CD8-positive, alpha-beta memory T cell (primary cell): Measurements from ENCODE around the gene FAM219A. TPM values are rescaled to one million over a fixed set of nuclear protein-coding genes. Genes with fewer than 3 reads are reported as not detected.

Experiments
- CTCF ChIA-PET: fragments of 350-600 bp; sonication (Branson Sonifier 250); formaldehyde crosslinking; loops from one replicate; lab custom pipeline; 2021; ENCODE audit warnings: antibody characterized with exemption; lab: Charles Lee
- POLR2A ChIA-PET: fragments of 350-600 bp; sonication (Branson Sonifier 250); formaldehyde crosslinking; loops from one replicate; lab custom pipeline; 2021; ENCODE audit warnings: antibody characterized with exemption; lab: Charles Lee
- DNase-seq, 5 donors: peaks; one replicate each; pipeline versions ENCODE4 v3.0.0 to v3.0.0-alpha.2; 2020 to 2022; ENCODE audit warnings: mixed read lengths in 1 of 5
- H3K27ac ChIP-seq: one replicate; pipeline ENCODE4 v1.7.0; 2013; ENCODE audit warnings: low read depth, mild to moderate bottlenecking, low read length, moderate library complexity
- H3K27me3 ChIP-seq: 2 replicates; pipeline ENCODE4 v1.7.0; 2013; ENCODE audit warnings: low read length, mild to moderate bottlenecking; ENCODE audit not compliant: insufficient read depth, poor library complexity, severe bottlenecking
- H3K36me3 ChIP-seq: 2 replicates; pipeline ENCODE4 v1.7.0; 2013; ENCODE audit warnings: mild to moderate bottlenecking, low read length, moderate library complexity; ENCODE audit not compliant: insufficient read depth
- H3K4me1 ChIP-seq: 2 replicates; pipeline ENCODE4 v1.7.0; 2013; ENCODE audit warnings: mild to moderate bottlenecking, low read length, moderate library complexity; ENCODE audit not compliant: insufficient read depth
- H3K4me3 ChIP-seq: 2 replicates; pipeline ENCODE4 v1.7.0; 2013; ENCODE audit warnings: mild to moderate bottlenecking, low read length
- H3K9me3 ChIP-seq: 2 replicates; pipeline ENCODE4 v1.7.0; 2013; ENCODE audit warnings: mild to moderate bottlenecking, low read length
- H3K27ac Mint-ChIP-seq, 8 donors: one replicate each; pipeline ENCODE4 v1.8.0; 2020 to 2021; ENCODE audit warnings: mixed read lengths in 8 of 8, mild to moderate bottlenecking in 6 of 8, inconsistent platforms in 3 of 8, moderate library complexity in 3 of 8
- H3K27me3 Mint-ChIP-seq, 2 donors: one replicate each; pipeline ENCODE4 v1.8.0; 2020 to 2021; ENCODE audit warnings: mixed read lengths in 2 of 2, mild to moderate bottlenecking in 1 of 2, moderate library complexity in 1 of 2
- H3K36me3 Mint-ChIP-seq, 3 donors: one replicate each; pipeline ENCODE4 v1.8.0; 2020 to 2021; ENCODE audit warnings: mixed read lengths in 3 of 3, inconsistent platforms in 1 of 3, mild to moderate bottlenecking in 1 of 3
- H3K4me1 Mint-ChIP-seq, 3 donors: one replicate each; pipeline ENCODE4 v1.8.0; 2020 to 2021; ENCODE audit warnings: mixed read lengths in 3 of 3, inconsistent platforms in 1 of 3, mild to moderate bottlenecking in 1 of 3
- H3K4me3 Mint-ChIP-seq, 7 donors: one replicate each; pipeline ENCODE4 v1.8.0; 2020 to 2021; ENCODE audit warnings: mixed read lengths in 7 of 7, mild to moderate bottlenecking in 6 of 7, moderate library complexity in 4 of 7, inconsistent platforms in 2 of 7
- H3K9me3 Mint-ChIP-seq, 5 donors: one replicate each; pipeline ENCODE4 v1.8.0; 2020 to 2022; ENCODE audit warnings: mixed read lengths in 5 of 5, mild to moderate bottlenecking in 3 of 5, moderate library complexity in 2 of 5, inconsistent platforms in 1 of 5
- polyA plus RNA-seq: library from polyadenylated mRNA; unstranded; fragments of 300-500 nt; fragmentation: Illumina TruSeq; gene quantifications from one replicate; pipeline ENCODE4 v1.2.3, GENCODE V29; 2021
- total RNA-seq, 2 experiments: library from RNA; stranded (reverse); gene quantifications; one replicate each; pipeline ENCODE4 v1.2.3, GENCODE V29; 2021

FAM219A gene
- total RNA-seq (10 to 100 TPM in 1 of 2 experiments, 1 to 10 TPM in 1; 9.4 to 10.5 TPM), polyA plus RNA-seq (1.7 TPM)

- DNase-seq = peak; percentile 99
- Histone ChIP-seq H3K4me1 (peaks cover 20% of the 10 kb centered on the region), H3K9me3 (no peaks in the 10 kb centered on the region), H3K36me3 (no peaks in the 10 kb centered on the region), H3K4me3 (peak within 1 kb of the TSS; percentile 64), H3K27me3 (peaks cover 6% of the 10 kb centered on the region), H3K27ac (no peak within 1 kb of the TSS)
- ChIA-PET CTCF (no interaction called here), POLR2A (interaction anchor here (0.6 to 1.6 kb wide), 4 partner anchors 12 to 179 kb away, joined by 3 to 6 read pairs (median 4); partner anchors contain the start of genes MYORG and SIGMAR1)
- Mint-ChIP-seq H3K36me3 (peaks cover 0 to 3% (median 1%) of the 10 kb centered on the region in 3 donors), H3K27me3 (peaks cover 3 to 7% of the 10 kb centered on the region in 2 donors), H3K4me1 (peaks cover 25 to 39% (median 37%) of the 10 kb centered on the region in 3 donors), H3K27ac (peak within 1 kb of the TSS; percentile 47 to 92 (median 78)), H3K9me3 (no peaks in the 10 kb centered on the region), H3K4me3 (peak within 1 kb of the TSS; percentile 88 to 93 (median 91))
Observed at GRCh38 chr9:34458013-34458958, at the start of gene FAM219A, which contains the start of gene DNAI1. FAM219A (minus strand) TSS chr9:34458570; CDS start chr9:34458263, 307 bp downstream. DNAI1 (plus strand) TSS chr9:34458805; CDS start chr9:34459006, 201 bp downstream.

- Histone ChIP-seq H3K4me3 (no peak overlapping the region), H3K27me3 (no peaks in the 10 kb centered on the region), H3K27ac (no peak overlapping the region), H3K4me1 (no peaks in the 10 kb centered on the region), H3K9me3 (no peaks in the 10 kb centered on the region), H3K36me3 (no peaks in the 10 kb centered on the region)
- Mint-ChIP-seq H3K27ac (no peak overlapping the region), H3K36me3 (no peaks in the 10 kb centered on the region), H3K9me3 (no peaks in the 10 kb centered on the region), H3K4me3 (no peak overlapping the region), H3K27me3 (peaks cover 10 to 14% of the 10 kb centered on the region in 2 donors), H3K4me1 (no peaks in the 10 kb centered on the region)
- ChIA-PET CTCF (no interaction called here), POLR2A (no interaction called here)
- DNase-seq = no peak
Observed at GRCh38 chr9:34507966-34508365, 49.6 kb upstream of the FAM219A start.

- H3K27me3 ChIP-seq = no peaks in the 10 kb centered on the region
- no peak for DNase-seq
- H3K9me3 Mint-ChIP-seq = no peaks in the 10 kb centered on the region
- H3K4me1 ChIP-seq = no peaks in the 10 kb centered on the region
- H3K4me3 ChIP-seq = no peak overlapping the region
- H3K9me3 ChIP-seq = no peaks in the 10 kb centered on the region
- ChIA-PET POLR2A (no interaction called here), CTCF (interaction anchor here (1.8 kb wide), 1 partner anchor 12 kb away, joined by 5 read pairs; no protein-coding TSS in a partner anchor)
- H3K36me3 Mint-ChIP-seq = no peaks in the 10 kb centered on the region
- no peaks in the 10 kb centered on the region for H3K4me1 Mint-ChIP-seq
- H3K27me3 Mint-ChIP-seq = peaks cover 10 to 14% of the 10 kb centered on the region in 2 donors
- no peak overlapping the region for H3K27ac Mint-ChIP-seq
- no peak overlapping the region for H3K27ac ChIP-seq
- no peak overlapping the region for H3K4me3 Mint-ChIP-seq
- no peaks in the 10 kb centered on the region for H3K36me3 ChIP-seq
Observed at GRCh38 chr9:34507556-34507955, 49.2 kb upstream of the FAM219A start.

- no peak overlapping the region for H3K27ac ChIP-seq
- no peak overlapping the region for H3K27ac Mint-ChIP-seq
- no peak overlapping the region for H3K4me3 Mint-ChIP-seq
- H3K9me3 ChIP-seq = no peaks in the 10 kb centered on the region
- ChIA-PET CTCF (interaction anchor here (1.8 kb wide), 1 partner anchor 11 kb away, joined by 5 read pairs; no protein-coding TSS in a partner anchor), POLR2A (no interaction called here)
- no peaks in the 10 kb centered on the region for H3K9me3 Mint-ChIP-seq
- no peaks in the 10 kb centered on the region for H3K36me3 Mint-ChIP-seq
- no peaks in the 10 kb centered on the region for H3K27me3 ChIP-seq
- no peak for DNase-seq
- no peak overlapping the region for H3K4me3 ChIP-seq
- H3K27me3 Mint-ChIP-seq = peaks cover 10 to 14% of the 10 kb centered on the region in 2 donors
- H3K4me1 Mint-ChIP-seq = no peaks in the 10 kb centered on the region
- no peaks in the 10 kb centered on the region for H3K4me1 ChIP-seq
- no peaks in the 10 kb centered on the region for H3K36me3 ChIP-seq
Observed at GRCh38 chr9:34506623-34507022, 48.3 kb upstream of the FAM219A start.

- H3K4me1 Mint-ChIP-seq = peaks cover 0 to 1% (median 0%) of the 10 kb centered on the region in 3 donors
- Histone ChIP-seq H3K9me3 (no peaks in the 10 kb centered on the region), H3K27ac (no peak overlapping the region), H3K27me3 (no peaks in the 10 kb centered on the region), H3K36me3 (no peaks in the 10 kb centered on the region), H3K4me1 (no peaks in the 10 kb centered on the region), H3K4me3 (no peak overlapping the region)
- ChIA-PET POLR2A (no interaction called here), CTCF (interaction anchor here (1.0 to 1.8 kb wide), 2 partner anchors 8 to 10 kb away, joined by 3 to 5 read pairs; no protein-coding TSS in a partner anchor)
- H3K27ac Mint-ChIP-seq = no peak overlapping the region
- no peak overlapping the region for H3K4me3 Mint-ChIP-seq
- H3K9me3 Mint-ChIP-seq = no peaks in the 10 kb centered on the region
- DNase-seq = no peak
- no peaks in the 10 kb centered on the region for H3K36me3 Mint-ChIP-seq
- peaks cover 11 to 17% of the 10 kb centered on the region in 2 donors for H3K27me3 Mint-ChIP-seq
Observed at GRCh38 chr9:34505370-34506120, 47.2 kb upstream of the FAM219A start.

GRCh38 chr9:34503406-34503805, 45.0 kb upstream of the FAM219A start:
- CTCF ChIA-PET = interaction anchor here (0.6 to 1.7 kb wide), 7 partner anchors 12 to 690 kb away, joined by 3 to 5 read pairs (median 3); no protein-coding TSS in a partner anchor

GRCh38 chr9:34502891-34503290, 44.5 kb upstream of the FAM219A start:
- Mint-ChIP-seq H3K9me3 (no peaks in the 10 kb centered on the region), H3K27me3 (peaks cover 18 to 19% of the 10 kb centered on the region in 2 donors), H3K4me1 (peaks cover 0 to 2% (median 0%) of the 10 kb centered on the region in 3 donors), H3K27ac (no peak overlapping the region), H3K4me3 (no peak overlapping the region), H3K36me3 (no peaks in the 10 kb centered on the region)
- ChIA-PET CTCF (interaction anchor here (0.8 to 3.6 kb wide), 5 partner anchors 12 to 99 kb away, joined by 3 to 21 read pairs (median 3); no protein-coding TSS in a partner anchor), POLR2A (no interaction called here)
- Histone ChIP-seq H3K27ac (no peak overlapping the region), H3K9me3 (no peaks in the 10 kb centered on the region), H3K4me3 (no peak overlapping the region), H3K4me1 (no peaks in the 10 kb centered on the region), H3K36me3 (no peaks in the 10 kb centered on the region), H3K27me3 (no peaks in the 10 kb centered on the region)
- DNase-seq = no peak

More at GRCh38 chr9:34503406-34503805, 45.0 kb upstream of the FAM219A start:
- Histone ChIP-seq H3K36me3 (no peaks in the 10 kb centered on the region), H3K27ac (no peak overlapping the region), H3K4me1 (no peaks in the 10 kb centered on the region), H3K4me3 (no peak overlapping the region), H3K27me3 (no peaks in the 10 kb centered on the region), H3K9me3 (no peaks in the 10 kb centered on the region)
- Mint-ChIP-seq H3K4me3 (no peak overlapping the region), H3K36me3 (no peaks in the 10 kb centered on the region), H3K4me1 (peaks cover 0 to 2% (median 0%) of the 10 kb centered on the region in 3 donors), H3K27ac (no peak overlapping the region), H3K27me3 (peaks cover 18 to 19% of the 10 kb centered on the region in 2 donors), H3K9me3 (no peaks in the 10 kb centered on the region)
- POLR2A ChIA-PET = no interaction called here
- DNase-seq = no peak
